Activated CD4-positive, CD25-positive, alpha-beta regulatory T cell (primary cell): ENCODE measurements around the gene IL1F10.
"Not testable (repeated sequence)": the region's sequence is repeated elsewhere in the genome, so short reads cannot be mapped to it uniquely, and the experiment has no call there.

ENCODE experiments used
- DNase-seq, 4 experiments: peaks; one replicate each; lab custom pipeline; 2025; lab: John Stamatoyannopoulos, UW

IL1F10 gene

GRCh38 chr2:113081488-113082210 is 13.9 kb downstream of the IL1F10 start:
- no peak for DNase-seq

DNA sequence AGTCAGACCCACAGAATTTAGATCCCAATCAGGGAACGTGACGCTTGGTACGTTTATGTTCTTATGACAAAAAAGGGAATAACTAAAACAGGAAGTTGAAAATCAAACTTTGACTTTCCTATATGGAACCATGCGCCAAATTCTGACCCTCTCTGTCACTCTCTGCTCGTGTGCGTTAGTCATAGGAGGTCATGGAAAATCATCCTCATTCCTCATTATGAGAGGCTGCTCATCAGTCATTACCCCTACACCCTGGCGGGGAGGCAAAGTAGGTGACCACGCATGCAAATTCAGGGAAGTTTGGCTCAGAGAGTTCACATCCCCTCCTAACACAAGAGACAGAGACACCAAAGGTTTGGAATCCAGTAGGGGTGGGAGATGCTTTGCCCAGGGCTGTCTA is 15.5 kb downstream of the IL1F10 start:
- no peak for DNase-seq

DNA sequence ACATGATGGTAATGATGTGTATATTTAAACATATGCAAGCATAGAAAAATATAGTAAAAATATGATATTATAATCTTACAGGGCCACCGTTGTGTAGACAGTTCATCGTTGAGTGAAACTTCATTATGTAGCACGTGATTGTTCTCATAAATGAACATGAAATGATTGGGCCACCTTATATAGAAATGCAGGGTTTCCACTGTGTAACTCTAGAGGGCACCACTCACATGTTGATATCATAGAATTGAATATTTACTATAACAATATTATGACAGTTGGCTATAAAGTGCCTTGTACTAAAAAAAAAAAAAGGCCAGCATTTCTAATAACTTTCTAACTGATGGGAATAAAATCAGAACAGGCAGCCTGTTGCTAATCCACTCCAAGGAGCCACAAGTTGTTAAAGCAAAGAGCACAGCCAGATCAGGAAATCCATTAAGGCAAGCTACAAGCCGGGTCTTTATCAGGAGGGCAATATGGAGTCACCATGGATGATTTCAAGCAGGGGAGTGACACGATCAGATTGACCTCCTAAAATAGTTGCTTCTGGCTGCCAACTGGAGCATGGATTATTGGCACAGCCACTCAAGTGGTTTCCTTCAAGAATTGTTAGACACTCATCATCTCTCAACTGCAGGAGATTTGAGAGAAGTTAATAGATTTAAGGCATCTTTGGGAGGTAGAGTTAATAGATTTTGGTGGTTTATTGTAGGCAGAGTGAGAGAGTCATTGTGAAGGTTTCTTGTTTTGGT is 16.7 kb downstream of the IL1F10 start:
- DNase-seq = no peak

- no peak for DNase-seq
These were observed 17.8 kb downstream of the IL1F10 start for GRCh38 chr2:113085542-113085941.

GRCh38 chr2:113088213-113088992 is 20.6 kb downstream of the IL1F10 start:
- DNase-seq = no peak

- DNase-seq = no peak
These were observed 22.1 kb downstream of the IL1F10 start for GRCh38 chr2:113089916-113090315.

DNA sequence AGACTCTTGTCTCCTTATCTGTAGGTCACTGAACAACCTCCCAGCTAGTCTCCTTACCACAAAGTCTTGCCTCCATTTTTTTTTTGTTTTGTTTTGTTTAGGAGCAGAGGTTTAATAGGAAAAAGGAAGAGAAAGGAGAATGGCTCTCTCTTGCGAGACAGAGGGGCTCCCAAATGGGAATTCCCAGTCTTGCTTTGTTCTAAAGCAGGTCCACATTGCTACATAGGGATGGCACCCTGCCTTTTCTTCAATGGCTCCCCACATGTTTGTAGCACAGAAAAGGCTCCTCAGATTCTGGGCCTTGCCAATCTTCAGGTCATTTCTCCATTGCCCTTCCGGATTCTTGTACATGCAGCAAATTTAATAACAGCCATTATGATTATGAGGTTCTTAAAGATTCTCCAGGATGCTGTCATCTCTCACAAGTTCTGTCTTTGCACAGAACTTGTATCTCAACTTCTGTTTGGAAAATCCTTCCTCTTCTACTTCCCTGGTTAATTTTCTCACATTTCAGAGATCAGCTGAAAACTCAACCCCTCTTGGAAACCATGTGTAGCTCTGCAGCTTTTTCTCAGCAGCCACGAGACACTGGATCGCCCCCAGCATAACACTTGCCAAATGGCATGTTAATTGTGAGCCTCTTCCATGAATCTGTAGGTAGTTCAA is 23.6 kb downstream of the IL1F10 start:
- DNase-seq = no peak

- no peak for DNase-seq
These were observed 25.3 kb downstream of the IL1F10 start for GRCh38 chr2:113092864-113093612.

- no peak for DNase-seq
These were observed 25.8 kb downstream of the IL1F10 start for GRCh38 chr2:113093613-113093977.

- DNase-seq = not testable (repeated sequence)
These were observed 28.5 kb downstream of the IL1F10 start for GRCh38 chr2:113096306-113096705.

DNA sequence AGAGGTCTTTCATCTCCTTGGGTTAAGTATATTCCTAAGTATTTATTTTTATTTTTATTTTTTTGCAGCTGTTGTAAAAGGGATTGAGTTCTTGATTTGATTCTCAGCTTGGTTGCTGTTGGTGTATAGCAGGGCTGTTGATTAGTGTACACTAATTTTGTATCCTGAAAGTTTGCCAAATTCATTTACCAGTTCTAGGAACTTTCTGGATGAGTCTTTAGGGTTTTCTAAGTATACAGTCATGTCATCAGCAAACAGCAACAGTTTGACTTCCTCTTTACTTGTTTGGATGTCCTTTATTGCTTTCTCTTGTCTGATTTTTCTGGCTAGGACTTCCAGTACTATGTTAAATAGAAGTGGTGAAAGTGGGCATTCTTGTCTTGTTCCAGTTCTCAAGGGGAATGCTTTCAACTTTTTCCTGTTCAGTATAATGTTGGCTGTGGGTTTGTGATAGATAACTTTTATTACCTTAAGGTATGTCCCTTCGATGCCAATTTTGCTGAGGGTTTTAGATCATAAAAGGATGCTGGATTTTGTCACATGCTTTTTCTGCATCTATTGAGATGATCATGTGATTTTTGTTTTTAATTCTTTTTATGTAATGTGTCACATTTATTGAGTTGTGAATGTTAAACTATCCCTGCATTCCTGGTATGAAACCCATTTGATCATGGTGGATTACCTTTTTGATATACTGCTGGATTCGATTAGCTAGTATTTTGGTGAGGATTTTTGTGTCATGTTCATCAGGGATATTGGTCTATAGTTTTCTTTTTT is 29.3 kb downstream of the IL1F10 start:
- DNase-seq = not testable (repeated sequence)

- DNase-seq = no peak
These were observed 30.3 kb downstream of the IL1F10 start for GRCh38 chr2:113098041-113098440.

DNA sequence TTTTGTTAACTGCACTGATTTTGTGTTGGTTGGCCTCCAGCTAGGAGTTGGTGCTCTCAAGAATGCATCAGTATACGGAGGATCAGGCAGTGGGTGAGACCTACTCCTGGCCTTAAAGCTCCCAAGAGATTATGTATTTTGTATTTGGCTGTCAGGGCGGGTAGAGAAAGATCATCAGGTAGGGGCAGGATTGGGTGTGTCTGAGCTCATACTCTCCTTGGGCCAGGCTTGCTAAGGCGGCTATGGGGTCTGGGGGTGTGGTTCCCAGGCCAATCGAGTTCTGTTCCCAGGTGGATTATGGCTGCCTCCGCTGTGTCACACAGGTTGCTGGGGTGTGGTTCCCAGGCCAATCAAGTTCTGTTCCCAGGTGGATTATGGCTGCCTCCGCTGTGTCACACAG is 30.8 kb downstream of the IL1F10 start:
- DNase-seq = no peak

DNA sequence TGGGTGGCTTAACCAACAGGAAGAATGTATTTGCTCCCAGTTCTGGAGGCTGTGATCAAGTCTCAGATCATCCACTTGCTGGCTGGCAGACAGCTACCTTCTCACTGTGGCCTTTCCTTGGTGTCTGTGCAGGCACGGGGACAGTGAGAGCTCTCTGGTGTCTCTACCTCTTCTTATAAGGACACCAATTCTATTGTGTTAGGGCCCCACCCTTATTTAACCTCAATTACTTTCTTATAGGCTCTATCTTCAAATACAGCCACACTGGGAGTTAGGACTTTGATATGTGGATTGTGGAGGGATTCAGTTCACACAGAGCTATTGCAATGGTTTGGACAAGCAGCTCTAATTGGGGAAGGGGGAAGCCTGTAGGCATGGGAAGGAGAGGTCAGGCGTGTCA is 34.4 kb downstream of the IL1F10 start:
- DNase-seq = no peak

DNA sequence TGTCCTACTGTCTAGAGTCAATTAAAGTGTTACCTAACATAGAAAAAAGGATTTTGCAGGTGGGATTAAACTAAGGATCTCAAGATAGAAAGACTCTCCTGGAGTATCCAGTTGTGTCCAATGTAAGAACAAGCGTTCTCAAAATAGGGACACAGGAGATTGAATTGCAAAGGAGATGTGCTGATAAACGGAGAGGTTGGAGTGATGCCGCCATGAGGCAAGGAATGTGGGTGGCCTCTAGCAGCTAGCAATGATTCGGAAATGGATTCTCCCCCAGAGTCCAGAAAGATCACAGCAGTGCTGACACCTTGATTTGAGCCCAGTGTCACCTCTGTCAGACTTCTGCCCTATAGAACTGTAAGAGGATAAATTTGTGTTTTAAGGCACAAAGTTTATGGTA is 35.5 kb downstream of the IL1F10 start:
- no peak for DNase-seq

- DNase-seq = no peak
These were observed 36.4 kb downstream of the IL1F10 start for GRCh38 chr2:113104054-113104611.

DNA sequence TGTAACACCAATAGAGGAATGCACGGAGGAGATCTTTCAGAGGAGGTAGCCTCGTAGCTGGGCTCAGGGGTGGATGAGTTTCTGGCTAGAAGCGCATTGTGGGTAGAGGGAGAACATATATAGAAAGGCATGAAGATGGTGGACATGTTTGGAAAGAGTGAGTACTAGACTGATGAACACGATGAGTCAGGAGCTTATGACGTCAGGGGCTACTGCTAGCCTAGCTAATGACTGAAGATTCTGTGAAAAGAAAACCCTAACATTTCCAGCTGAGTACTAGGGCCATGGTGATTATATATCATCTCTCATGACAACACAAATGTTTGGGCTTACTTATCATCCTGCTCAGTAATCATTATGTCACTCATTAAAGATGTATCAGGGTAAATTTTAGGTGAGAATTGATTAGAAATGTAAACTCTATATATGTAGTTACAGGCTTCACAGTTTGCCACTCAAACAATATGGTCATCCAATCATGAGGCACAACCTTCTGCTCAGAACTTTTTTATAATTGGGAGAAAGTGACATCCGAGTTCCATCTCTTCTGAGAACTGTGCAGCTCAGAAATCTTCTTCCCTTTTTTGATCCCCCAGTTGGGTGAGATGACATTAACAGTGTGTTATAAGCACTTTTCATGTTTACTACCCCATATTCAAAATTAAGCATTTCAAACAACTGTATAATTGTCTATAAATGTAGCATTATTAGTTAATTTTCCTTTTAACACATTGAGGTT is 37.4 kb downstream of the IL1F10 start:
- DNase-seq = peak in 1 of 4 experiments; percentile 26

DNA sequence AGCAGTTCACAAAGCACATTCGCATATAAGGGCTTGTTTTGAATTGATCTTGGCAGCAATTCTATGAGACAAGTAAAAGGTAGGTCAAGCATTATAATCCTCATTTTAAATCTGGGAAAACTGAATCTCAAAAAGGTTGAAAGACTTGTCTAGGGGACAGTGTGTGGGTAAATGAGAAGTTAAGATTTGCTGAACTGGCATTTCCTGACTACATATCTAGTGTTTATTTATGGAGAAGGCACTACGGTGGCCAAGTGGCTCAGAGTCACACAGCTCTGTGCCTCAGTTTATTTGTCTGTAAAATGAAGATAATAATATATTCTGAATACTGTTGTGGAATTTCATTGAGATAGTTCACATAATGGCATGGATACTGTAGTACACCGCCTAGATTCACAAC is 43.4 kb downstream of the IL1F10 start:
- no peak for DNase-seq

DNA sequence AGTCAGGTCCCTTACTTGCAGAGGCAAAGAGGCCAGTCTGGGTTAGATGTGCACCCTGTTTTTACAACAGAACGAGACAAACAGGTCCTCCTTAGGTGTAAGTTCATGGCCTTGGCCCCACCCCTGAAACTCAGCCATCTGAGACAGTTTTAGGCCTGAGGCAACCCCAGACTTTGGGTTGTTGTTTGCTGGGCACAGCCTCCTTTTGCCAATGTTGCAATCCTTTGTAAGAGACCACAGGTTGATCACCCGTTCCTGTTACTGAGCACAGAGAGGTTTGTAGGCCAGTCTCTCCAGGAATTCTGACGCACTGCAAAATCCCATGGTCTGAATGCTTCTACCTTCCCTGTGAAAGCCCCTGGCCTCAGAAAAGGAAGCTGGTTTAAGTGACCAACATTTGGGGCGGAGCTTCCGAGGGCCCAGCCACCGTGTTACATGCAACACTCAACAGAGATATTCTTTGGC is 44.1 kb downstream of the IL1F10 start:
- no peak for DNase-seq

DNA sequence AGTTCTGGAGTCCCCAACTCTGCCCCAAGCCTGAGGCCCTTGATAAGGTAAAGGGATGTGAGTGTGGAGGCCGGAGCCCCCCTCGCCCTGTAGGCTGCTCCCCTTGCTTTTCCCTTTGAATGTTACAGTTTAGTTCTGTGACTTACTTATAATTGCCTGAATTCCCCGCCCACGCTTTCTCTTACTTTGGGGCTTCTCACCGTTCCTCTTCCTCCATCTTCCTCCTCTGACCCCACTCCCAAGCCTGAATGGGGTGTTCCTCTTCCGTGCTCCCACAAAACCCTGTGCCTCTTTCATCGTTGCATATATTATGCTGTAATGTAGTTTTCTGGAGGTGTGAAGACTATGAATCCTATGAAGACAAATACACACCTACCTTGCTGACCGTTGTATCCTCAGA is 44.7 kb downstream of the IL1F10 start:
- no peak for DNase-seq
